Thyroid gland (tissue), 4 donors: ENCODE data around the gene SLC6A3.

ENCODE experiments used
- POLR2A ChIP-seq, 2 donors: fragments of 450-650 bp; IDR thresholded peaks; one replicate each; pipeline ENCODE4 v1.6.1; 2017; ENCODE audit warnings: antibody characterized with exemption in 2 of 2, mild to moderate bottlenecking in 2 of 2, moderate library complexity in 1 of 2
- TF ChIP-seq, protein P1 (sequence below), 6 experiments: fragments of 200-600 bp in 3 of 6; fragments of 450-650 bp in 3 of 6; sonication (generic) in 3 of 6; IDR thresholded peaks; one replicate each; pipeline ENCODE4 v1.5.1; 2016 to 2019; ENCODE audit warnings: antibody characterized with exemption in 6 of 6, mild to moderate bottlenecking in 2 of 6, inconsistent platforms in 1 of 6, moderate library complexity in 1 of 6

DNA sequence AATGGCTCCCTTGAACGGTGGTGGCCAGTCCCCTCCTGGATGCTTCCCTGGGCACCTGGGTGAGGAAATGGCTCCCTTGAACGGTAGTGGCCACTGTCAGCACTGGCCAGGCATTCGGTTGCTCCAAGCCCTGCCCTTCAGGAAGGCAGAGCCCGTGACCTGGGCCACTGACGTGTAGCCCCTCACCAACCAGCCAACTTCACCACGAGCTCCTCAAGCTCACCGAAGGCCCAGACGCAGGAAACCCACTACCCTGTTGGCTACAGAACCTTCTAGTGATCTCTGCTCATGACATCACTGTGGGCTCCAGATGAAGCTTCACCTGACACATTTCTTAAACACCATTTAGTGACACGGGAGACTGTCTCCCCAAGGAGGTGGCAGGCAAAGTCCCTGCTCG lies 9.2 kb downstream of the SLC6A3 start:
- TF ChIP-seq, protein P1, sequence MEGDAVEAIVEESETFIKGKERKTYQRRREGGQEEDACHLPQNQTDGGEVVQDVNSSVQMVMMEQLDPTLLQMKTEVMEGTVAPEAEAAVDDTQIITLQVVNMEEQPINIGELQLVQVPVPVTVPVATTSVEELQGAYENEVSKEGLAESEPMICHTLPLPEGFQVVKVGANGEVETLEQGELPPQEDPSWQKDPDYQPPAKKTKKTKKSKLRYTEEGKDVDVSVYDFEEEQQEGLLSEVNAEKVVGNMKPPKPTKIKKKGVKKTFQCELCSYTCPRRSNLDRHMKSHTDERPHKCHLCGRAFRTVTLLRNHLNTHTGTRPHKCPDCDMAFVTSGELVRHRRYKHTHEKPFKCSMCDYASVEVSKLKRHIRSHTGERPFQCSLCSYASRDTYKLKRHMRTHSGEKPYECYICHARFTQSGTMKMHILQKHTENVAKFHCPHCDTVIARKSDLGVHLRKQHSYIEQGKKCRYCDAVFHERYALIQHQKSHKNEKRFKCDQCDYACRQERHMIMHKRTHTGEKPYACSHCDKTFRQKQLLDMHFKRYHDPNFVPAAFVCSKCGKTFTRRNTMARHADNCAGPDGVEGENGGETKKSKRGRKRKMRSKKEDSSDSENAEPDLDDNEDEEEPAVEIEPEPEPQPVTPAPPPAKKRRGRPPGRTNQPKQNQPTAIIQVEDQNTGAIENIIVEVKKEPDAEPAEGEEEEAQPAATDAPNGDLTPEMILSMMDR (IDR thresholded peaks at IDR 0.05), result no peak
- no peak for TF ChIP-seq POLR2A (IDR thresholded peaks at IDR 0.05)
